H9 (cell line): ENCODE results near the gene GLT8D1. TPM values are rescaled to one million over a fixed set of nuclear protein-coding genes. Genes with fewer than 3 reads are reported as not detected.
A peak's percentile ranks its signal among the peaks of the same experiment; 100 is the strongest.

ENCODE experiments used
- DNase-seq: peaks from one replicate; pipeline ENCODE4 v3.0.0-alpha.2; 2017
- H2AFZ ChIP-seq: one replicate; pipeline ENCODE4 v1.6.1; 2013; ENCODE audit warnings: mild to moderate bottlenecking, low read length, control low read depth, moderate library complexity
- H2AK5ac ChIP-seq: 2 replicates; pipeline ENCODE4 v1.6.1; 2013; ENCODE audit warnings: low read length, control low read depth, mixed read lengths; ENCODE audit not compliant: insufficient read length
- H2BK120ac ChIP-seq: one replicate; pipeline ENCODE4 v1.6.1; 2013; ENCODE audit warnings: low read depth, mild to moderate bottlenecking, low read length, control low read depth, inconsistent platforms; ENCODE audit not compliant: poor library complexity, severe bottlenecking
- H2BK12ac ChIP-seq: 2 replicates; pipeline ENCODE4 v1.6.1; 2013; ENCODE audit warnings: low read length, control low read depth, mixed read lengths, low read depth; ENCODE audit not compliant: insufficient read length
- H2BK15ac ChIP-seq: 2 replicates; pipeline ENCODE4 v1.6.1; 2013; ENCODE audit warnings: low read depth, low read length, control low read depth
- H2BK20ac ChIP-seq: one replicate; pipeline ENCODE4 v1.6.1; 2013; ENCODE audit warnings: low read depth, mild to moderate bottlenecking, low read length, control low read depth, inconsistent platforms; ENCODE audit not compliant: poor library complexity, severe bottlenecking
- H2BK5ac ChIP-seq: 2 replicates; pipeline ENCODE4 v1.6.1; 2013; ENCODE audit warnings: low read length, control low read depth, mixed read lengths; ENCODE audit not compliant: insufficient read length
- H3K14ac ChIP-seq: 2 replicates; pipeline ENCODE4 v1.6.1; 2013; ENCODE audit warnings: low read length, control low read depth; ENCODE audit not compliant: insufficient read depth
- H3K18ac ChIP-seq: 2 replicates; pipeline ENCODE4 v1.6.1; 2013; ENCODE audit warnings: low read depth, mild to moderate bottlenecking, mixed read lengths, low read length, control low read depth; ENCODE audit not compliant: insufficient read length
- H3K23ac ChIP-seq: 2 replicates; pipeline ENCODE4 v1.6.1; 2013; ENCODE audit warnings: low read length, control low read depth, mixed read lengths, low read depth; ENCODE audit not compliant: insufficient read length
- H3K23me2 ChIP-seq: 2 replicates; pipeline ENCODE4 v1.6.1; 2013; ENCODE audit warnings: low read depth, mild to moderate bottlenecking, mixed read lengths, low read length, control low read depth; ENCODE audit not compliant: insufficient read length, poor library complexity, severe bottlenecking
- H3K27ac ChIP-seq: 2 replicates; pipeline ENCODE4 v1.5.1; 2013; ENCODE audit warnings: low read length, control low read depth, mixed read lengths, low read depth; ENCODE audit not compliant: insufficient read length
- H3K27me3 ChIP-seq: 2 replicates; pipeline ENCODE4 v1.6.1; 2013; ENCODE audit warnings: low read length, control low read depth, inconsistent platforms; ENCODE audit not compliant: insufficient read depth
- H3K4ac ChIP-seq: 2 replicates; pipeline ENCODE4 v1.6.1; 2013; ENCODE audit warnings: low read depth, mild to moderate bottlenecking, control low read depth, inconsistent platforms, low read length, moderate library complexity
- H3K4me1 ChIP-seq: 2 replicates; pipeline ENCODE4 v1.6.1; 2013; ENCODE audit warnings: low read length, control low read depth, inconsistent platforms; ENCODE audit not compliant: insufficient read depth
- H3K4me2 ChIP-seq: 2 replicates; pipeline ENCODE4 v1.6.1; 2013; ENCODE audit warnings: low read length, control low read depth, mixed read lengths; ENCODE audit not compliant: insufficient read length, insufficient read depth
- H3K56ac ChIP-seq: 2 replicates; pipeline ENCODE4 v1.6.1; 2013; ENCODE audit warnings: low read depth, mild to moderate bottlenecking, mixed read lengths, low read length, control low read depth; ENCODE audit not compliant: insufficient read length
- H3K79me1 ChIP-seq: 2 replicates; pipeline ENCODE4 v1.6.1; 2013; ENCODE audit warnings: low read depth, mild to moderate bottlenecking, moderate library complexity, low read length, control low read depth, inconsistent platforms; ENCODE audit not compliant: insufficient read depth, poor library complexity, severe bottlenecking
- H3K79me2 ChIP-seq: 2 replicates; pipeline ENCODE4 v1.6.1; 2013; ENCODE audit warnings: low read length, control low read depth, inconsistent platforms; ENCODE audit not compliant: insufficient read depth
- H3K9ac ChIP-seq: 2 replicates; pipeline ENCODE4 v1.6.1; 2013; ENCODE audit warnings: low read length, control low read depth, mixed read lengths; ENCODE audit not compliant: insufficient read length; ENCODE audit errors: extremely low read depth
- H3K9me3 ChIP-seq: one replicate; pipeline ENCODE4 v1.6.1; 2013; ENCODE audit warnings: low read depth, low read length, inconsistent platforms; ENCODE audit not compliant: control insufficient read depth
- H3T11ph ChIP-seq: one replicate; pipeline ENCODE4 v1.6.1; 2013; ENCODE audit warnings: mild to moderate bottlenecking, low read length, control low read depth, inconsistent platforms
- H4K20me1 ChIP-seq: one replicate; pipeline ENCODE4 v1.6.1; 2013; ENCODE audit not compliant: control insufficient read depth, insufficient read length, insufficient read depth
- H4K5ac ChIP-seq: 2 replicates; pipeline ENCODE4 v1.6.1; 2013; ENCODE audit warnings: low read depth, mild to moderate bottlenecking, mixed read lengths, low read length, control low read depth; ENCODE audit not compliant: insufficient read length
- H4K8ac ChIP-seq: replicated peaks from 2 replicates; pipeline ENCODE4 v1.6.1; 2013; ENCODE audit warnings: low read length, control low read depth, mixed read lengths, low read depth; ENCODE audit not compliant: insufficient read length
- H4K91ac ChIP-seq: 2 replicates; pipeline ENCODE4 v1.6.1; 2013; ENCODE audit warnings: low read depth, mild to moderate bottlenecking, moderate library complexity, mixed read lengths, low read length, control low read depth; ENCODE audit not compliant: insufficient read length
- H3K27ac Mint-ChIP-seq, 3 experiments: 2 replicates in 2 of 3; 3 replicates in 1 of 3; pipeline ENCODE4 v1.8.0; 2020 to 2021; ENCODE audit warnings: mixed read lengths in 3 of 3, mild to moderate bottlenecking in 1 of 3, moderate library complexity in 1 of 3
- H3K27me3 Mint-ChIP-seq: 2 replicates; pipeline ENCODE4 v1.8.0; 2021; ENCODE audit warnings: low read depth, mild to moderate bottlenecking, moderate library complexity, mixed read lengths
- H3K36me3 Mint-ChIP-seq, 3 experiments: 2 replicates in 2 of 3; 3 replicates in 1 of 3; pipeline ENCODE4 v1.8.0; 2020 to 2021; ENCODE audit warnings: low read depth in 3 of 3, mixed read lengths in 3 of 3; ENCODE audit not compliant: insufficient read depth in 1 of 3
- H3K4me1 Mint-ChIP-seq, 2 experiments: 2 replicates each; pipeline ENCODE4 v1.8.0; 2020; ENCODE audit warnings: mixed read lengths in 2 of 2
- H3K4me3 Mint-ChIP-seq, 2 experiments: 2 replicates in 1 of 2; 3 replicates in 1 of 2; pipeline ENCODE4 v1.8.0; 2020 to 2021; ENCODE audit warnings: mild to moderate bottlenecking in 2 of 2, mixed read lengths in 2 of 2, moderate library complexity in 1 of 2
- H3K9me3 Mint-ChIP-seq, 2 experiments: 2 replicates in 1 of 2; 3 replicates in 1 of 2; pipeline ENCODE4 v1.8.0; 2020; ENCODE audit warnings: mild to moderate bottlenecking in 2 of 2, mixed read lengths in 2 of 2, moderate library complexity in 1 of 2
- CTCF ChIP-seq: fragments of 200-600 bp; sonication (generic); conservative IDR thresholded peaks from 3 replicates; pipeline ENCODE4 v1.8.0; 2021; ENCODE audit warnings: antibody characterized with exemption, mild to moderate bottlenecking
- WGBS: extraction: QIAGEN DNeasy Blood & Tissue Kit; methylation state at CpG from one replicate; pipeline ENCODE4 v1.1.7; 2013; ENCODE audit warnings: missing lambda C conversion rate, low lambda C conversion rate, mixed read lengths; ENCODE audit not compliant: insufficient read length; ENCODE audit errors: extremely low coverage; 5-methylcytosine and 5-hydroxymethylcytosine counted together
- total RNA-seq: library from RNA; stranded (reverse); gene quantifications from 2 replicates; pipeline ENCODE4 v1.2.1, GENCODE V29; 2021

The GLT8D1 gene
- total RNA-seq, 1 experiment from 2014 or later, result 39.3 TPM

GRCh38 chr3:52684184-52684583 lies 21.4 kb downstream of the GLT8D1 start:
- Histone ChIP-seq H3K79me1 (peaks cover 16% of the 10 kb centered on the region), H2BK5ac (no peak overlapping the region), H4K5ac (no peak overlapping the region), H3K9me3 (no peaks in the 10 kb centered on the region), H2BK120ac (no peak overlapping the region), H4K91ac (no peak overlapping the region), H3K18ac (no peak overlapping the region), H3K4me2 (no peak overlapping the region), H3K23ac (no peak overlapping the region), H3K27me3 (no peaks in the 10 kb centered on the region), H2AK5ac (no peak overlapping the region), H3T11ph (no peak overlapping the region), H4K8ac (no peak overlapping the region), H3K79me2 (peaks cover 15% of the 10 kb centered on the region; the same call in 1 of the 2 replicates), H2BK15ac (no peak overlapping the region), H4K20me1 (no peaks in the 10 kb centered on the region), H3K56ac (no peak overlapping the region), H2BK12ac (no peak overlapping the region), H3K27ac (no peak overlapping the region), H3K23me2 (peaks cover 3% of the 10 kb centered on the region), H3K14ac (no peak overlapping the region), H3K4me1 (no peaks in the 10 kb centered on the region), H3K4ac (no peak overlapping the region), H2AFZ (no peak overlapping the region), H2BK20ac (no peak overlapping the region), H3K9ac (no peak overlapping the region)
- H3K4me3 Mint-ChIP-seq, result peak overlapping the region; percentile 79 to 93
- WGBS, result no CpG with 5 or more reads among the region's 5 CpGs
- H3K9me3 Mint-ChIP-seq, result no peaks in the 10 kb centered on the region
- H3K27ac Mint-ChIP-seq, result no peak overlapping the region
- no peak for DNase-seq
- H3K27me3 Mint-ChIP-seq, result peaks cover 3% of the 10 kb centered on the region; the same call in 1 of the 2 replicates
- H3K4me1 Mint-ChIP-seq, result peaks cover 24 to 27% of the 10 kb centered on the region in 2 experiments
- peaks cover 35 to 51% (median 49%) of the 10 kb centered on the region in 3 experiments for H3K36me3 Mint-ChIP-seq
- no peak for TF ChIP-seq CTCF
